Body of pancreas (tissue), 4 donors: ENCODE data around the gene PCDH9.

ENCODE experiments used
- CTCF ChIP-seq, 7 experiments: fragments of 450-650 bp in 4 of 7; fragments of 200-600 bp in 3 of 7; sonication (generic) in 3 of 7; IDR thresholded peaks; one replicate each; pipeline ENCODE4 v1.5.1; 2016 to 2019; ENCODE audit warnings: antibody characterized with exemption in 7 of 7
- POLR2A ChIP-seq, 3 donors: fragments of 450-650 bp; IDR thresholded peaks; one replicate each; pipeline ENCODE4 v1.6.1; 2016; ENCODE audit warnings: antibody characterized with exemption in 3 of 3, mild to moderate bottlenecking in 2 of 3

- peak; percentile 62 to 96 (median 74) for TF ChIP-seq CTCF (IDR thresholded peaks at IDR 0.05)
- TF ChIP-seq POLR2A (IDR thresholded peaks at IDR 0.05): no peak
These were observed 8.2 kb upstream of the PCDH9 start for GRCh38 chr13:67238277-67238859.
